Naive thymus-derived CD8-positive, alpha-beta T cell (primary cell): ENCODE data around the gene CCIN. TPM values are rescaled to one million over a fixed set of nuclear protein-coding genes. Genes with fewer than 3 reads are reported as not detected.
"Not testable (repeated sequence)": the region's sequence is repeated elsewhere in the genome, so short reads cannot be mapped to it uniquely, and the experiment has no call there.

ENCODE experiments used
- ATAC-seq, 2 donors: fragments of 150-1000 bp; cut with Tn5 transposase in 1 of 2; sonication (Bioruptor Pico), chemical (Tn5 transposase) in 1 of 2; 1 replicate in 1 of 2; 2 replicates in 1 of 2; pipeline ENCODE4 v1.10.0; 2021; ENCODE audit warnings: mild to moderate bottlenecking in 2 of 2, moderate library complexity in 2 of 2
- POLR2A ChIA-PET: fragments of 350-600 bp; sonication (Branson Sonifier 250); formaldehyde crosslinking; loops from one replicate; lab custom pipeline; 2021; ENCODE audit warnings: antibody characterized with exemption; lab: Charles Lee
- DNase-seq, 10 donors: peaks; one replicate each; pipeline versions ENCODE4 v3.0.0 to v3.0.0-alpha.2; 2020 to 2022
- H3K27ac Mint-ChIP-seq, 10 donors: one replicate each; pipeline ENCODE4 v1.8.0; 2020 to 2022; ENCODE audit warnings: mild to moderate bottlenecking in 10 of 10, mixed read lengths in 10 of 10, moderate library complexity in 4 of 10, inconsistent platforms in 1 of 10
- H3K27me3 Mint-ChIP-seq, 5 donors: one replicate each; pipeline ENCODE4 v1.8.0; 2021 to 2022; ENCODE audit warnings: mixed read lengths in 5 of 5
- H3K36me3 Mint-ChIP-seq, 3 donors: one replicate each; pipeline ENCODE4 v1.8.0; 2020 to 2022; ENCODE audit warnings: mixed read lengths in 3 of 3, mild to moderate bottlenecking in 2 of 3, inconsistent platforms in 1 of 3
- H3K4me1 Mint-ChIP-seq, 4 donors: one replicate each; pipeline ENCODE4 v1.8.0; 2021 to 2022; ENCODE audit warnings: mixed read lengths in 4 of 4
- H3K4me3 Mint-ChIP-seq, 10 donors: one replicate each; pipeline ENCODE4 v1.8.0; 2020 to 2022; ENCODE audit warnings: mild to moderate bottlenecking in 10 of 10, mixed read lengths in 10 of 10, moderate library complexity in 6 of 10, inconsistent platforms in 1 of 10
- H3K9me3 Mint-ChIP-seq, 9 donors: one replicate each; pipeline ENCODE4 v1.8.0; 2020 to 2022; ENCODE audit warnings: mixed read lengths in 9 of 9, mild to moderate bottlenecking in 3 of 9, inconsistent platforms in 1 of 9, moderate library complexity in 1 of 9
- polyA plus RNA-seq, 3 donors: library from polyadenylated mRNA; unstranded; fragments of 300-500 nt; fragmentation: Illumina TruSeq; gene quantifications; one replicate each; pipeline ENCODE4 v1.2.3, GENCODE V29; 2021
- total RNA-seq, 8 experiments: library from RNA in 2 of 8; stranded (reverse) in 2 of 8; gene quantifications; one replicate each; pipeline ENCODE4 v1.2.3 and lab custom pipeline; 2021 to 2026

The CCIN gene
- total and polyA plus RNA-seq, 5 experiments from 2014 or later = 0.09 to 0.19 TPM; not detected in 3

DNA sequence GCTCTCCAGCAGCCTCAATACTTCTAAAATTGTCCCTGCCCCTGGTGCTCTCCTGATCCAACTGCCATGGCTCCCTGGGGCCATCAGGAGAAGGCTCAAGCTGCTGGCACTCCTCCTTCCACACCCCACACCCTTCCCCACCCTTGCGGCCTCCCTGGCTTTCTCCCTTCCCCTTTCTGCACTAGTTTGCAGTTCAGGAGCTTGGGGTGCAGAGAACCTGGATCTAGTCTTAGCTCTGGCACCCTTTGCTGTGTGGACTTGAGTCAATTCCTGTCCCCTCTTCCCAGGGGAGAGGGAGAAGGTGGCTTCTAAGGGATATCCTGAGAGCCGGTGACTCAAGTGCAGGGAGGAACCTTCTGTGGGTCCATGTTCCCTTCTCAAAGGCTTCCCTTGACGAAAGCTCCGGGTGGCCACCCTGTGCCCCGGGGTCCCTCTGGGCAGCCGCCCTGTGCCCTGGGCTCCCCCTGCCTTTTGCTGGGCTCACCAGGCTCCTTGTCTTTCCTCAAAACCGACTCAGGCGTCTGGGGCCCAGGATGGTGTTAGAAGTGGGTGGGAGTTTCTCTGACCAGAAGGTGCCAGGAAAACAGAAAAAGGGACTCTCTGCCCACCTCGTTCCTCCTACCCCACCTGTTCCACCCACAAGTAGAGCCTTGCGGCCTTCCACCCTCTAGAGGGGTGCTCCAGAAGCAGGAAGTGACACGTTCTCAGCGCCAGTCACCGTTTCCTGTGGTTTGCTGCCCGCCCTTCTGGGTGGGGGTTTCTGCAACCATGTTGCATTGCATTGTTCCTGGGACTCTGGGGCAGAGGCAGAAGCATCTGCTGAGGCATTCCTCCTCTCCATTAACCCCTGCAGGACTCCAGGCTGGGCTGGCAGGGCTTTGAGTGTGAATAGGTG, 17.6 kb upstream of the CCIN start:
- Mint-ChIP-seq H3K27me3 (no peaks in the 10 kb centered on the region), H3K27ac (peak overlapping the region; percentile 94 to 99 (median 98)), H3K4me1 (peaks cover 32 to 81% (median 70%) of the 10 kb centered on the region in 4 donors), H3K4me3 (peak overlapping the region; percentile 77 to 91 (median 86)), H3K9me3 (peaks cover 0 to 3% (median 0%) of the 10 kb centered on the region in 9 donors), H3K36me3 (peaks cover 0 to 14% (median 11%) of the 10 kb centered on the region in 3 donors)
- peak; percentile 94 to 97 for ATAC-seq
- peak; percentile 57 to 93 (median 88) for DNase-seq
- POLR2A ChIA-PET = interaction anchor here (0.7 to 3.5 kb wide), 14 partner anchors 9 to 59 kb away, joined by 3 to 19 read pairs (median 4); partner anchors contain the start of gene GLIPR2

DNA sequence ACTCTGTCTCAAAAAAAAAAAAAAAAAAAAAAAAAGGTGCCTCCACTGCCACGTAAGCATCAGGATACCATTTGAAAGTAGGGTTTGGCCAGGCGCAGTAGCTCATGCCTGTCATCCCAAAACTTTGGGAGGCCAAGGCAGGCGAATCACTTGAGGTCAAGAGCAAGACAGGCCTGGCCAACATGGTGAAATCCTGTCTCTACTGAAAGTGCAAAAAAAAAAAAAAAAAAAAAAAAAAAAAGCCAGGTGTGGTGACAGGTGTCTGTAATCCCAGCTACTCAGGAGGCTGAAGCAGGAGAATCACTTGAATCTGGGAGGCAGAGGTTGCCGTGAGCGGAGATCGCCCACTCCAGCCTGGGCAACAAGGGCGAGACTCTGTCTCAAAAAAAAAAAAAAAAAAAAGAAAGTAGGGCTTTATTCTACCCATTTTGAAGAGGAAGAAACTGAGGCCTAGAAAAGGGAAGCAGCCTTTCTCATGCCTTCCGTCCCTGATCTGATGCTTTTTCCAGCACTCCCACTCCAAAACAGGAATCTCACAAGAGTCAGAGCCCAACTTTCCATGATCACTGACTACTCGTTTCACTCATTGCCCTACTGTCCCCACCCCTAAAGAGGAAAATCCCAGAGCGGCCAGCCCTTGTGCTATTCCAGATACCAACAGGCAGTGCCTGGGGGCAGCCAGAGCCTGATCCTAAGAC, 16.3 kb upstream of the CCIN start:
- Mint-ChIP-seq H3K27ac (peak overlapping the region; percentile 72 to 98 (median 91)), H3K27me3 (no peaks in the 10 kb centered on the region), H3K4me3 (peak overlapping the region; percentile 2 to 61 (median 45)), H3K4me1 (peaks cover 27 to 70% (median 59%) of the 10 kb centered on the region in 4 donors), H3K36me3 (peaks cover 0 to 17% (median 7%) of the 10 kb centered on the region in 3 donors), H3K9me3 (no peaks in the 10 kb centered on the region)
- ATAC-seq (no peak), DNase-seq (no peak)
- POLR2A ChIA-PET = interaction anchor here (0.5 to 3.5 kb wide), 18 partner anchors 8 to 1770 kb away, joined by 3 to 19 read pairs (median 4); partner anchors contain the start of genes CLTA and GLIPR2

DNA sequence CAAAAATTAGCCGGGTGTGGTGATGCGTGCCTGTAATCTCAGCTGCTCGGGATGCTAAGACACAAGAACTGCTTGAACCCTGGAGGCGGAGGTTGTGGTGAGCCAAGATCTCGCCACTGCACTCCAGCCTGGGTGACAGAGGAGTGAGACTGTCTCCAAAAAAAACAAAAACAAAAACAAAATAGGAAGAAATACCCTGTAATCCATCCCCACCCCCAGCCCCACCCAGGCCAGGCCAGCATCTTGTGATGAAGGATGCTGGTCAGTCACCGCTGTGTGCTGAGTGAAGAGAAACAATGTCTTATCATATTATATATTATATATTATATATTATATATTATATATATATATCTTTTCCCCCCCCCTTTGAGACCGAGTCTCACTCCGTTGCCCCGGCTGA, 15.4 kb upstream of the CCIN start:
- H3K27me3 Mint-ChIP-seq = no peaks in the 10 kb centered on the region
- peaks cover 0 to 21% (median 13%) of the 10 kb centered on the region in 3 donors for H3K36me3 Mint-ChIP-seq
- no peak for ATAC-seq
- H3K4me1 Mint-ChIP-seq = peaks cover 30 to 68% (median 52%) of the 10 kb centered on the region in 4 donors
- no peaks in the 10 kb centered on the region for H3K9me3 Mint-ChIP-seq
- H3K4me3 Mint-ChIP-seq = peak overlapping the region in 6 of 10 donors; percentile 37 to 76 (median 58)
- DNase-seq = no peak
- peak overlapping the region; percentile 77 to 98 (median 90) for H3K27ac Mint-ChIP-seq
- POLR2A ChIA-PET = no interaction called here

DNA sequence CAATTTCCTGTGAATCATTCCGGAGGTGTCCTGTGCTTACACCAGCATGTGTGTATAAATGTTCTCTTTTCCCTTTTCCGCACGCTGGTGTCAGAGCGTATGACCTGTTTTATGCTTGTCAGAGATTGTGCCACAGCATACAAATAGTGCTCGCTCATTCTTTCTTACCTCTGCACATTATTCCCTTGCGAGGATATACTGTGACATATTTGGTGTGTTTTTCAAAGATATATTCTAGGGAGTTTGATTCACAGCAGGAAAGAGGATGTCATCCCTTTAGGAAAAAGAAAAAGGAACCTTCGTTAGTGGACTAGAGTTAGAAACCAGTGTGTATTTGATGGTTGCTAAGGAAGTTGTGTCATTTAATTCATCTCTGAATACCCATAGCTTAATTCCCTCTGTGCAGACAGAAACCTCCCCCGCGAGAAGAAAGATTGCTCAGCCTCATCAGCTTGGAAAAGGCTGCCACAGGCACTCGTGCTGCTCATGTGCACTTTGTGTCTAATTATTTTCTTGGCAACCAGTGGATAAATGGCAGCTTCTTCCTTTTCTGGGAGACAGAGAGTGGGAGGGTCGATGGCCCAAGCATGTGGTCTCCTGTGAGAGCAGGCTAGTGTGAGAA, 14.7 kb upstream of the CCIN start:
- no peaks in the 10 kb centered on the region for H3K9me3 Mint-ChIP-seq
- H3K27me3 Mint-ChIP-seq = no peaks in the 10 kb centered on the region
- ATAC-seq (no peak), DNase-seq (peak in 1 of 10 donors; percentile 14)
- POLR2A ChIA-PET = interaction anchor here (0.6 to 1.3 kb wide), 6 partner anchors 10 to 63 kb away, joined by 3 to 5 read pairs (median 3); partner anchors contain the start of gene GLIPR2
- H3K4me3 Mint-ChIP-seq = peak overlapping the region in 7 of 10 donors; percentile 9 to 76 (median 37)
- H3K36me3 Mint-ChIP-seq = peaks cover 0 to 21% (median 13%) of the 10 kb centered on the region in 3 donors
- H3K4me1 Mint-ChIP-seq = peaks cover 31 to 67% (median 49%) of the 10 kb centered on the region in 4 donors
- H3K27ac Mint-ChIP-seq = peak overlapping the region; percentile 71 to 96 (median 86)

DNA sequence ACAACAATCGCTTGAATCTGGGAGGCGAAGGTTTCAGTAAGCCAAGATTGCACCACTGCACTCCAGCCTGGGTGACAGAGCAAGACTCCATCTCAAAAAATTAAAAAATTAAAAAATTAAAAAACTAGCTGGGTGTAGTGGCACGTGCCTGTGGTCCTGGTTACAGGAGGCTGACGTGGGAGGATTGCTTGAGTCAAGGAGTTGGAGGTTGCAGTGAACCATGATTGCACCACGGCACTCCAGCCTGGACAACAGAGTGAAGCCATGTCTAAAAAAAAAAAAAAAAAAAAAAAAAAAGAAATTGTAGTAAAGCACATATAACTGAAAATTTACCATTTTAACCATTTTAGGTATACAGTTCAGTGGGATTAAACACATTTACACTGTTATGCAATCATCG, 13.1 kb upstream of the CCIN start:
- no peak overlapping the region for H3K4me3 Mint-ChIP-seq
- ATAC-seq (no peak), DNase-seq (no peak)
- H3K27me3 Mint-ChIP-seq = no peaks in the 10 kb centered on the region
- POLR2A ChIA-PET = interaction anchor here (0.7 to 1.2 kb wide), 2 partner anchors 12 to 1775 kb away, joined by 4 read pairs; no protein-coding TSS in a partner anchor
- H3K36me3 Mint-ChIP-seq = peaks cover 0 to 26% (median 16%) of the 10 kb centered on the region in 3 donors
- H3K27ac Mint-ChIP-seq = peak overlapping the region in 1 of 10 donors; percentile 62
- H3K4me1 Mint-ChIP-seq = peaks cover 25 to 50% (median 35%) of the 10 kb centered on the region in 4 donors
- H3K9me3 Mint-ChIP-seq = no peaks in the 10 kb centered on the region

DNA sequence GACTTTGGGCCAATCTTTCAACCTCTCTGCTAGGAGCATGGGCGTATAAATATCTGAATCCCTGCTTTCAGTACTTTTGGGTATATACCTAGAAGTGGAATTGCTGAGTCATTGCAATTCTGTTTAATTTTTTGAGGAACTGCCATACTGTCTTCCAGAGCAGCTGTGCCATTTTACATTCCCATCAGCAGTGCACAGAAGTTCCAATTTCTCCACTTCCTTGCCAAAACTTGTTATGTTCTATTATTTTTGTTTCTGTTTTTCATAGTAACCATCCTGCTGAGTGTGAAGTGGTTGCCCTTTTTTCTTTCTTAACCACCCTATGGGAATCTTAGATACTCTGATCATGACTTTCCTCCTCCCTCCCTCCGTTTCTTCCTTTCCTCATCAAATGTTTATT, 11.1 kb upstream of the CCIN start:
- Mint-ChIP-seq H3K4me1 (peaks cover 20 to 32% (median 24%) of the 10 kb centered on the region in 4 donors), H3K27me3 (no peaks in the 10 kb centered on the region), H3K9me3 (no peaks in the 10 kb centered on the region), H3K4me3 (no peak overlapping the region), H3K36me3 (peaks cover 0 to 33% (median 17%) of the 10 kb centered on the region in 3 donors), H3K27ac (peak overlapping the region in 3 of 10 donors; percentile 13 to 71 (median 16))
- no peak for ATAC-seq
- no peak for DNase-seq
- POLR2A ChIA-PET = no interaction called here

DNA sequence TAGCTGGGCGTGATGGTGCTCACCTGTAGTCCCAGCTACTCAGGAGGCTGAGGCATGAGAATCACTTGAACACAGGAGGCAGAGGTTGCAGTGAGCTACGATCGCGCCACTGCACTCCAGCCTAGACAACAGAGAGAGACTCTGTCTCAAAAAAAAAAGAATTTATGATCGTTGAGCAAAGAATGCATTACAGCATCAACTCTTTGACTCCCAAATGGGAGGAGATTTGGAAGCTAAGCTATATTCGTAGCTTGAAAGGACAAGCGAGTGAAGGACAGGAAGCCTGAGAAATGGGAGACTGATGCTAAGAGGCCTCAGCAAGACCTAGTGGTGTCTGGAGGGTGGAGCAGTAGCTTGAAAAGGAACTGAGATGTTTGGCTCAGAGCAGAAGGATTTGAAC, 10.3 kb upstream of the CCIN start:
- POLR2A ChIA-PET = no interaction called here

DNA sequence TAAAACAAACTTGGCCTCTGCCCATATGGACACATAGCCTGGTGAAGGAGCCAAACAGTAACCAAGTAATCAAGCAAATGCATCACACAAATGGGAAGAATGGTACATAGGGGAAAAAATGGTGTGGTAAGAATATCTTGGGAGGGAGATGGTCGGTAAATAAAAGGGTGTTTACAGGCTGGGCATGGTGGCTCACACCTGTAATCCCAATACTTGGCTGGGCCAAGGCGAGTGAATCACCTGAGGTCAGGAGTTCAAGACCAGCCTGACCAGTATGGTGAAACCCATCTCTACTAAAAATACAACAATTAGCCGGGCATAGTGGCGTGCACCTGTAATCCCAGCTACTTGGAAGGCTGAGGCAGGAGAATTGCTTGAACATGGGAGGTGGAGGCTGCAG, 9.7 kb upstream of the CCIN start:
- H3K4me3 Mint-ChIP-seq, H3K9me3 Mint-ChIP-seq, ATAC-seq, POLR2A ChIA-PET, H3K27me3 Mint-ChIP-seq, DNase-seq: not testable (repeated sequence)
- Mint-ChIP-seq H3K27ac (peak overlapping the region in 2 of 10 donors; percentile 26 to 40), H3K4me1 (peaks cover 9 to 19% (median 16%) of the 10 kb centered on the region in 4 donors), H3K36me3 (peaks cover 0 to 30% (median 17%) of the 10 kb centered on the region in 3 donors)

More for the DNA sequence above, 10.3 kb upstream of the CCIN start:
- DNase-seq (no peak), ATAC-seq (no peak)
- peak overlapping the region in 3 of 10 donors; percentile 26 to 43 (median 32) for H3K27ac Mint-ChIP-seq
- no peak overlapping the region for H3K4me3 Mint-ChIP-seq
- no peaks in the 10 kb centered on the region for H3K9me3 Mint-ChIP-seq
- H3K4me1 Mint-ChIP-seq = peaks cover 15 to 25% (median 19%) of the 10 kb centered on the region in 4 donors
- peaks cover 0 to 33% (median 17%) of the 10 kb centered on the region in 3 donors for H3K36me3 Mint-ChIP-seq
- no peaks in the 10 kb centered on the region for H3K27me3 Mint-ChIP-seq

DNA sequence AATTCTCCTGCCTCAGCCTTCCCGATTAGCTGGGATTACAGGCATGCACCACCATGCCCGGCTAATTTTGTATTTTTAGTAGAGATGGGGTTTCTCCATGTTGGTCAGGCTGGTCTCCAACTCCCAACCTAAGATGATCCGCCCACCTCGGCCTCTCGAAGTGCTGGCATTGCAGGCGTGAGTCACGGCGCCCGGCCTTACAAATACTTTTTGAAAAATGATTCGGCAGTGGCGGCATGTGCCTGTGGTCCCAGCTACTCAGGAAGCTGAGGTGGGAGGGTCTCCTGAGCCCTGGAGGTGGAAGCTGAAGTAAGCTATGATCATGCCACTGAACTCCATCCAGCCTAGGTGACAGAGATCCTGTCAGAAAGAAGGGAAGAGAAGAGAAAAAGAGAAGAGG, 9.1 kb upstream of the CCIN start:
- H3K36me3 Mint-ChIP-seq = peaks cover 0 to 27% (median 17%) of the 10 kb centered on the region in 3 donors
- ATAC-seq, H3K9me3 Mint-ChIP-seq, DNase-seq, H3K4me3 Mint-ChIP-seq, POLR2A ChIA-PET, H3K27me3 Mint-ChIP-seq: not testable (repeated sequence)
- peak overlapping the region in 2 of 10 donors; percentile 5 to 25 for H3K27ac Mint-ChIP-seq
- peaks cover 5 to 19% (median 13%) of the 10 kb centered on the region in 4 donors for H3K4me1 Mint-ChIP-seq

DNA sequence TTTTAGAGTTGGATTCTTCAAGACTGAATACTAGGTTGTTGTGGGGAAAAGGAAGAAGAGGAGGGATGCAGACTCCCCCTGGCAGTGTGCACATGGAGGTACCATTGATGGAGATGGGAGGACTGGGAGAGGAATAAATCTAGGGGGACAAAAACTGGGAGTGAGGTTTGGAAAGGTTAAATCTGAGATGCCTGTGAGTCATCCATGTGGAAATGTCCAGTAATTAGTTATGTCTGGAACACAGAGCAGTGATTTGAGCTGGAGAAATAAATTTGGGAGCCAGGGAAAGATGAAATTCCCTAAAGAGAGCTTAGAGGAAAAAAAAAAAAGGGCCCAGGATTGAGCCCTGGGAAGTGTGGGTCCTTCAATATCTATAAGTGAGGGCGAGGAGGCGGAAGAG, 8.0 kb upstream of the CCIN start:
- ATAC-seq (no peak), DNase-seq (no peak)
- POLR2A ChIA-PET = interaction anchor here (1.1 kb wide), 1 partner anchor 9 kb away, joined by 5 read pairs; no protein-coding TSS in a partner anchor
- Mint-ChIP-seq H3K27ac (peak overlapping the region in 9 of 10 donors; percentile 11 to 84 (median 43)), H3K36me3 (peaks cover 0 to 23% (median 17%) of the 10 kb centered on the region in 3 donors), H3K4me1 (peaks cover 6 to 22% (median 15%) of the 10 kb centered on the region in 4 donors), H3K27me3 (no peaks in the 10 kb centered on the region), H3K9me3 (no peaks in the 10 kb centered on the region), H3K4me3 (peak overlapping the region in 1 of 10 donors; percentile 5)

DNA sequence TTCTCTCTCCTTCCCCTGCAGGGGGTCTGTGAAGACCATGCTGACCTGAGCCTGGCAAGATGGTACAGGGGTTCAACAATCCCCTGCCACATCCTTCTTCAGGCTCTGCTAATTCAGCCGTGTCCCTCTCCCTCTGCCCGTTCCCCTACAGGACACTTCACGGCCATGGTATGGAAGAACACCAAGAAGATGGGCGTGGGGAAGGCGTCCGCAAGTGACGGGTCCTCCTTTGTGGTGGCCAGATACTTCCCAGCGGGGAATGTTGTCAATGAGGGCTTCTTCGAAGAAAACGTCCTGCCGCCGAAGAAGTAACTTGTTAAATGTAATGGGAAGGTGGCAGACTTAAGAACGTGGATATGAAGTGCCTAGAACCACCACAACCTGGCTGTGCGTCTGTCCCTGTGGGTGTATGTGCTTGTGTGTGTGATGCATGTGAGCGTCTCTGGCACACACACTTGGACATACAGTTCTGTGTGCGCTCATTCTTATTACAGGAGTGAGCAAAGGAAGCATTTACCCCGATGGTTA, 6.9 kb upstream of the CCIN start:
- H3K4me3 Mint-ChIP-seq = no peak overlapping the region
- H3K4me1 Mint-ChIP-seq = peaks cover 11 to 29% (median 16%) of the 10 kb centered on the region in 4 donors
- DNase-seq = no peak
- no peak for ATAC-seq
- peaks cover 0 to 19% (median 12%) of the 10 kb centered on the region in 3 donors for H3K36me3 Mint-ChIP-seq
- H3K9me3 Mint-ChIP-seq = no peaks in the 10 kb centered on the region
- peak overlapping the region in 1 of 10 donors; percentile 33 for H3K27ac Mint-ChIP-seq
- POLR2A ChIA-PET = interaction anchor here (0.7 to 2.2 kb wide), 2 partner anchors 18 to 903 kb away, joined by 5 to 7 read pairs; no protein-coding TSS in a partner anchor
- H3K27me3 Mint-ChIP-seq = no peaks in the 10 kb centered on the region
